Measurements from ENCODE around the gene C16orf90.

DNA sequence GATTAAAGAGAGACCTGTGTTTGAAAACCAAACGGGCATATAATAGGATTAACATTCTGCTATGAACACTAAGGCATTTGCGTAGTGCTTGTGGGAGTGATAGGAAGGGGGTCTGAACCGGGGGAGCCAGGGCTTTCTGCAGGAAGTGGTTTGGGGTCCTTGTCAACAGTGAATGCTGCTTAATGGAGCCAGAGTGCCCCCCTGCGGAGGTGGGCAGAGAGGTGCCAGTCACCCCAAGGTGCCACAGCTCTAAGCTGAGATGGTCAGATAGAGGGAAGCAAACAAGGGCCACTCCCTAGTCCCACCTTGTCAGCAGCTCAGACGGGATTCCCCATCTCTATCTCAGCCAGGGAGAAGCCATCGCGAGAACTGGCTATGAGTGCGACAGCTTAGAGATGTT, 34.1 kb downstream of the C16orf90 start:
- TF ChIP-seq, protein P1, sequence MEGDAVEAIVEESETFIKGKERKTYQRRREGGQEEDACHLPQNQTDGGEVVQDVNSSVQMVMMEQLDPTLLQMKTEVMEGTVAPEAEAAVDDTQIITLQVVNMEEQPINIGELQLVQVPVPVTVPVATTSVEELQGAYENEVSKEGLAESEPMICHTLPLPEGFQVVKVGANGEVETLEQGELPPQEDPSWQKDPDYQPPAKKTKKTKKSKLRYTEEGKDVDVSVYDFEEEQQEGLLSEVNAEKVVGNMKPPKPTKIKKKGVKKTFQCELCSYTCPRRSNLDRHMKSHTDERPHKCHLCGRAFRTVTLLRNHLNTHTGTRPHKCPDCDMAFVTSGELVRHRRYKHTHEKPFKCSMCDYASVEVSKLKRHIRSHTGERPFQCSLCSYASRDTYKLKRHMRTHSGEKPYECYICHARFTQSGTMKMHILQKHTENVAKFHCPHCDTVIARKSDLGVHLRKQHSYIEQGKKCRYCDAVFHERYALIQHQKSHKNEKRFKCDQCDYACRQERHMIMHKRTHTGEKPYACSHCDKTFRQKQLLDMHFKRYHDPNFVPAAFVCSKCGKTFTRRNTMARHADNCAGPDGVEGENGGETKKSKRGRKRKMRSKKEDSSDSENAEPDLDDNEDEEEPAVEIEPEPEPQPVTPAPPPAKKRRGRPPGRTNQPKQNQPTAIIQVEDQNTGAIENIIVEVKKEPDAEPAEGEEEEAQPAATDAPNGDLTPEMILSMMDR (IDR thresholded peaks at IDR 0.05), result no peak
- no peak for TF ChIP-seq EZH2 (IDR thresholded peaks at IDR 0.05; ENCODE audit: borderline replicate concordance, insufficient read depth, low read depth, low read length, poor library complexity, severe bottlenecking)

Measured in B cell (primary cell).